H1 (cell line): ENCODE data around the gene MYO18A. TPM values are rescaled to one million over a fixed set of nuclear protein-coding genes. Genes with fewer than 3 reads are reported as not detected.

Source experiments
- EZH2 ChIP-seq: fragments of 200-600 bp; sonication (generic); IDR thresholded peaks from 2 replicates; pipeline ENCODE4 v1.7.1; 2012; ENCODE audit warnings: low read depth, mild to moderate bottlenecking, moderate library complexity, low read length, inconsistent platforms; ENCODE audit not compliant: severe bottlenecking
- HDAC6 ChIP-seq: IDR thresholded peaks from one replicate; pipeline ENCODE4 v1.7.1; 2012; ENCODE audit warnings: low read depth, mild to moderate bottlenecking, inconsistent platforms, low read length, moderate library complexity
- SIRT6 ChIP-seq: IDR thresholded peaks from one replicate; pipeline ENCODE4 v1.7.1; 2012; ENCODE audit warnings: low read length, inconsistent platforms
- SP2 ChIP-seq: IDR thresholded peaks from 2 replicates; pipeline ENCODE4 v1.6.1; 2012; ENCODE audit warnings: mild to moderate bottlenecking, low read length, inconsistent platforms
- polyA plus RNA-seq, 7 experiments: library from polyadenylated mRNA; depleted of rRNA in 3 of 7; stranded (reverse) in 5 of 7; unstranded in 2 of 7; fragments of >200 nt in 5 of 7; fragments of 200-250 nt in 2 of 7; gene quantifications; 1 replicate in 5 of 7; 2 replicates in 1 of 7; 4 replicates in 1 of 7; pipeline versions ENCODE4 v1.2.1 to v1.2.3, GENCODE V29; 2011 to 2013; ENCODE audit warnings: missing spikeins in 2 of 7, mixed read lengths in 2 of 7
- total RNA-seq: library from RNA; stranded (reverse); fragmentation: NEBNext Ultra II Directional; extraction: Animal tissue kit (Norgen Biotek cat#: 25700); gene quantifications from 2 replicates; pipeline ENCODE4 v1.2.1, GENCODE V29; 2021
- TF ChIP-seq, protein P1 (sequence below): fragments of 300-600 bp; sonication (generic); IDR thresholded peaks from 2 replicates; pipeline ENCODE4 v1.7.1; 2012; ENCODE audit warnings: low read length, moderate library complexity, mild to moderate bottlenecking, inconsistent platforms; ENCODE audit not compliant: insufficient replicate concordance

The MYO18A gene
- total and polyA plus RNA-seq, 2 of the 8 experiments (the other 6 are each of a cell fraction or from before 2014, with no cell fraction given): 7.6 to 43.8 TPM

GRCh38 chr17:29076087-29076486 lies 104.1 kb downstream of the MYO18A start (continued):
- TF ChIP-seq, protein P1, sequence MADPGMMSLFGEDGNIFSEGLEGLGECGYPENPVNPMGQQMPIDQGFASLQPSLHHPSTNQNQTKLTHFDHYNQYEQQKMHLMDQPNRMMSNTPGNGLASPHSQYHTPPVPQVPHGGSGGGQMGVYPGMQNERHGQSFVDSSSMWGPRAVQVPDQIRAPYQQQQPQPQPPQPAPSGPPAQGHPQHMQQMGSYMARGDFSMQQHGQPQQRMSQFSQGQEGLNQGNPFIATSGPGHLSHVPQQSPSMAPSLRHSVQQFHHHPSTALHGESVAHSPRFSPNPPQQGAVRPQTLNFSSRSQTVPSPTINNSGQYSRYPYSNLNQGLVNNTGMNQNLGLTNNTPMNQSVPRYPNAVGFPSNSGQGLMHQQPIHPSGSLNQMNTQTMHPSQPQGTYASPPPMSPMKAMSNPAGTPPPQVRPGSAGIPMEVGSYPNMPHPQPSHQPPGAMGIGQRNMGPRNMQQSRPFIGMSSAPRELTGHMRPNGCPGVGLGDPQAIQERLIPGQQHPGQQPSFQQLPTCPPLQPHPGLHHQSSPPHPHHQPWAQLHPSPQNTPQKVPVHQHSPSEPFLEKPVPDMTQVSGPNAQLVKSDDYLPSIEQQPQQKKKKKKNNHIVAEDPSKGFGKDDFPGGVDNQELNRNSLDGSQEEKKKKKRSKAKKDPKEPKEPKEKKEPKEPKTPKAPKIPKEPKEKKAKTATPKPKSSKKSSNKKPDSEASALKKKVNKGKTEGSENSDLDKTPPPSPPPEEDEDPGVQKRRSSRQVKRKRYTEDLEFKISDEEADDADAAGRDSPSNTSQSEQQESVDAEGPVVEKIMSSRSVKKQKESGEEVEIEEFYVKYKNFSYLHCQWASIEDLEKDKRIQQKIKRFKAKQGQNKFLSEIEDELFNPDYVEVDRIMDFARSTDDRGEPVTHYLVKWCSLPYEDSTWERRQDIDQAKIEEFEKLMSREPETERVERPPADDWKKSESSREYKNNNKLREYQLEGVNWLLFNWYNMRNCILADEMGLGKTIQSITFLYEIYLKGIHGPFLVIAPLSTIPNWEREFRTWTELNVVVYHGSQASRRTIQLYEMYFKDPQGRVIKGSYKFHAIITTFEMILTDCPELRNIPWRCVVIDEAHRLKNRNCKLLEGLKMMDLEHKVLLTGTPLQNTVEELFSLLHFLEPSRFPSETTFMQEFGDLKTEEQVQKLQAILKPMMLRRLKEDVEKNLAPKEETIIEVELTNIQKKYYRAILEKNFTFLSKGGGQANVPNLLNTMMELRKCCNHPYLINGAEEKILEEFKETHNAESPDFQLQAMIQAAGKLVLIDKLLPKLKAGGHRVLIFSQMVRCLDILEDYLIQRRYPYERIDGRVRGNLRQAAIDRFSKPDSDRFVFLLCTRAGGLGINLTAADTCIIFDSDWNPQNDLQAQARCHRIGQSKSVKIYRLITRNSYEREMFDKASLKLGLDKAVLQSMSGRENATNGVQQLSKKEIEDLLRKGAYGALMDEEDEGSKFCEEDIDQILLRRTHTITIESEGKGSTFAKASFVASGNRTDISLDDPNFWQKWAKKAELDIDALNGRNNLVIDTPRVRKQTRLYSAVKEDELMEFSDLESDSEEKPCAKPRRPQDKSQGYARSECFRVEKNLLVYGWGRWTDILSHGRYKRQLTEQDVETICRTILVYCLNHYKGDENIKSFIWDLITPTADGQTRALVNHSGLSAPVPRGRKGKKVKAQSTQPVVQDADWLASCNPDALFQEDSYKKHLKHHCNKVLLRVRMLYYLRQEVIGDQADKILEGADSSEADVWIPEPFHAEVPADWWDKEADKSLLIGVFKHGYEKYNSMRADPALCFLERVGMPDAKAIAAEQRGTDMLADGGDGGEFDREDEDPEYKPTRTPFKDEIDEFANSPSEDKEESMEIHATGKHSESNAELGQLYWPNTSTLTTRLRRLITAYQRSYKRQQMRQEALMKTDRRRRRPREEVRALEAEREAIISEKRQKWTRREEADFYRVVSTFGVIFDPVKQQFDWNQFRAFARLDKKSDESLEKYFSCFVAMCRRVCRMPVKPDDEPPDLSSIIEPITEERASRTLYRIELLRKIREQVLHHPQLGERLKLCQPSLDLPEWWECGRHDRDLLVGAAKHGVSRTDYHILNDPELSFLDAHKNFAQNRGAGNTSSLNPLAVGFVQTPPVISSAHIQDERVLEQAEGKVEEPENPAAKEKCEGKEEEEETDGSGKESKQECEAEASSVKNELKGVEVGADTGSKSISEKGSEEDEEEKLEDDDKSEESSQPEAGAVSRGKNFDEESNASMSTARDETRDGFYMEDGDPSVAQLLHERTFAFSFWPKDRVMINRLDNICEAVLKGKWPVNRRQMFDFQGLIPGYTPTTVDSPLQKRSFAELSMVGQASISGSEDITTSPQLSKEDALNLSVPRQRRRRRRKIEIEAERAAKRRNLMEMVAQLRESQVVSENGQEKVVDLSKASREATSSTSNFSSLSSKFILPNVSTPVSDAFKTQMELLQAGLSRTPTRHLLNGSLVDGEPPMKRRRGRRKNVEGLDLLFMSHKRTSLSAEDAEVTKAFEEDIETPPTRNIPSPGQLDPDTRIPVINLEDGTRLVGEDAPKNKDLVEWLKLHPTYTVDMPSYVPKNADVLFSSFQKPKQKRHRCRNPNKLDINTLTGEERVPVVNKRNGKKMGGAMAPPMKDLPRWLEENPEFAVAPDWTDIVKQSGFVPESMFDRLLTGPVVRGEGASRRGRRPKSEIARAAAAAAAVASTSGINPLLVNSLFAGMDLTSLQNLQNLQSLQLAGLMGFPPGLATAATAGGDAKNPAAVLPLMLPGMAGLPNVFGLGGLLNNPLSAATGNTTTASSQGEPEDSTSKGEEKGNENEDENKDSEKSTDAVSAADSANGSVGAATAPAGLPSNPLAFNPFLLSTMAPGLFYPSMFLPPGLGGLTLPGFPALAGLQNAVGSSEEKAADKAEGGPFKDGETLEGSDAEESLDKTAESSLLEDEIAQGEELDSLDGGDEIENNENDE: no peak
- TF ChIP-seq SIRT6 (no peak), SP2 (no peak), EZH2 (no peak), HDAC6 (no peak)
